Endothelial cell of umbilical vein (primary cell): ENCODE results near the gene NEBL. TPM values are rescaled to one million over a fixed set of nuclear protein-coding genes. Genes with fewer than 3 reads are reported as not detected.

Experiments
- BruUV-seq: library from RNA; stranded (reverse); fragments of 400-500 nt; replicated peaks from 2 replicates; lab custom pipeline; 2021; lab: Mats Ljungman, UMichigan
- CTCF ChIA-PET: fragments of 300-600, 350-600 bp; sonication (Branson Sonifier 250); formaldehyde crosslinking; loops from one replicate; lab custom pipeline; 2021; ENCODE audit warnings: antibody characterized with exemption, inconsistent platforms; lab: Charles Lee
- POLR2A ChIA-PET: fragments of 300-600, 350-600 bp; sonication (Branson Sonifier 250); formaldehyde crosslinking; loops from one replicate; lab custom pipeline; 2021; ENCODE audit warnings: antibody characterized with exemption, inconsistent platforms; lab: Charles Lee
- DNase-seq: peaks from one replicate; pipeline ENCODE4 v3.0.0-alpha.2; 2011; ENCODE audit warnings: low read depth, low spot score
- FAIRE-seq: peaks from 2 replicates; lab custom pipeline; 2011; peaks lifted over from hg19 to GRCh38; lab: Jason Lieb, UNC
- H2AFZ ChIP-seq: 2 replicates; pipeline ENCODE4 v1.6.0; 2012; ENCODE audit warnings: low read depth, low read length, control low read depth, inconsistent platforms
- H3K27ac ChIP-seq: 2 replicates; pipeline ENCODE4 v1.5.1; 2011; ENCODE audit warnings: low read depth, mild to moderate bottlenecking, control low read depth, low read length, moderate library complexity; ENCODE audit not compliant: insufficient read depth
- H3K27me3 ChIP-seq, 2 experiments: 2 replicates each; pipeline versions ENCODE4 v1.6.0 to v1.6.1; 2011; ENCODE audit warnings: low read length in 2 of 2, mixed read lengths in 1 of 2; ENCODE audit not compliant: control insufficient read depth in 2 of 2, insufficient read depth in 2 of 2
- H3K36me3 ChIP-seq, 2 experiments: 2 replicates in 1 of 2; 3 replicates in 1 of 2; pipeline ENCODE4 v1.5.1; 2011; ENCODE audit warnings: low read length in 2 of 2, mild to moderate bottlenecking in 1 of 2, moderate library complexity in 1 of 2; ENCODE audit not compliant: control insufficient read depth in 2 of 2, insufficient read depth in 2 of 2; ENCODE audit errors: extremely low read depth in 1 of 2
- H3K4me1 ChIP-seq: 3 replicates; pipeline ENCODE4 v1.5.1; 2011; ENCODE audit warnings: mild to moderate bottlenecking, low read length; ENCODE audit not compliant: control insufficient read depth, insufficient read depth; ENCODE audit errors: extremely low read depth
- H3K4me2 ChIP-seq: 2 replicates; pipeline ENCODE4 v1.6.1; 2011; ENCODE audit warnings: low read length, control low read depth, mixed read lengths; ENCODE audit not compliant: insufficient read depth
- H3K4me3 ChIP-seq, 3 experiments: fragments of 200-600 bp in 1 of 3; sonication (generic), shearing (Covaris generic) in 1 of 3; replicated peaks in 1 of 3; 2 replicates each; pipeline ENCODE4 v1.5.1; 2011 to 2016; ENCODE audit warnings: control low read depth in 3 of 3, low read length in 3 of 3, mild to moderate bottlenecking in 2 of 3, inconsistent platforms in 1 of 3, low read depth in 1 of 3, moderate library complexity in 1 of 3; ENCODE audit not compliant: insufficient read depth in 1 of 3
- H3K79me2 ChIP-seq: 2 replicates; pipeline ENCODE4 v1.6.0; 2012; ENCODE audit warnings: low read length, inconsistent platforms; ENCODE audit not compliant: control insufficient read depth, insufficient read depth
- H3K9ac ChIP-seq: replicated peaks from 2 replicates; pipeline ENCODE3; 2011; ENCODE audit warnings: low read length, control low read depth; ENCODE audit not compliant: insufficient read depth; ENCODE audit errors: extremely low read depth
- H3K9me1 ChIP-seq: replicated peaks from 3 replicates; pipeline ENCODE4 v1.6.0; 2011; ENCODE audit warnings: mild to moderate bottlenecking, low read length; ENCODE audit not compliant: control insufficient read depth, insufficient read depth; ENCODE audit errors: extremely low read depth
- H3K9me3 ChIP-seq: replicated peaks from 2 replicates; pipeline ENCODE4 v1.5.1; 2012; ENCODE audit warnings: low read length, inconsistent platforms; ENCODE audit not compliant: control insufficient read depth, insufficient read depth
- H4K20me1 ChIP-seq: replicated peaks from 2 replicates; pipeline ENCODE3; 2011; ENCODE audit warnings: mild to moderate bottlenecking, low read length; ENCODE audit not compliant: control insufficient read depth, insufficient read depth; ENCODE audit errors: extremely low read depth
- EZH2 ChIP-seq: IDR thresholded peaks from 2 replicates; pipeline ENCODE4 v1.6.1; 2012; ENCODE audit warnings: borderline replicate concordance, low read depth, mild to moderate bottlenecking, moderate library complexity, low read length, inconsistent platforms; ENCODE audit not compliant: severe bottlenecking
- GATA2 ChIP-seq: IDR thresholded peaks from 2 replicates; pipeline ENCODE4 v1.7.0; 2011; ENCODE audit warnings: low read depth, mild to moderate bottlenecking, moderate library complexity, mixed read lengths, low read length; ENCODE audit not compliant: insufficient read length, insufficient read depth
- MAX ChIP-seq: IDR thresholded peaks from 2 replicates; pipeline ENCODE4 v1.6.1; 2011; ENCODE audit not compliant: insufficient read depth, insufficient read length
- MYC ChIP-seq: IDR thresholded peaks from one replicate; pipeline ENCODE4 v1.6.1; 2011; ENCODE audit warnings: mild to moderate bottlenecking, low read depth, low read length
- POLR2A ChIP-seq: IDR thresholded peaks from 2 replicates; pipeline ENCODE4 v1.6.1; 2012; ENCODE audit warnings: low read depth, mild to moderate bottlenecking, control low read depth, low read length
- POLR2AphosphoS5 ChIP-seq: IDR thresholded peaks from 2 replicates; pipeline ENCODE4 v1.6.1; 2012; ENCODE audit warnings: low read depth, mild to moderate bottlenecking, control low read depth, low read length, moderate library complexity; ENCODE audit not compliant: insufficient read depth
- dilution Hi-C: fragments of 300-500 bp; cut with MboI; formaldehyde crosslinking; loops from one replicate; pipeline ENCODE4 v1.15.0; 2019; ENCODE audit warnings: low sequenced_read_pairs; ENCODE audit not compliant: extremely low pct_ligation_motif_present
- intact Hi-C: fragments of 100-400 bp; cut with micrococcal nuclease; formaldehyde crosslinking; loops from one replicate; pipeline ENCODE4 v1.10.0; 2022
- polyA plus RNA-seq, 4 experiments: library from polyadenylated mRNA; depleted of rRNA in 3 of 4; stranded (reverse) in 3 of 4; unstranded in 1 of 4; fragments of >200 nt; gene quantifications; 2 replicates each; pipeline versions ENCODE4 v1.2.1 to v1.2.3, GENCODE V29; 2011 to 2012; ENCODE audit warnings: missing spikeins in 1 of 4
- total RNA-seq: library from RNA; stranded (reverse); gene quantifications from 2 replicates; pipeline ENCODE4 v1.2.3, GENCODE V29; 2021
- TF ChIP-seq, protein P1 (sequence below), 2 donors: IDR thresholded peaks; 1 replicate in 1 of 2; 2 replicates in 1 of 2; pipeline ENCODE4 v1.5.1; 2011; ENCODE audit warnings: low read length in 2 of 2, mild to moderate bottlenecking in 2 of 2, moderate library complexity in 2 of 2, control low read depth in 1 of 2, inconsistent platforms in 1 of 2, low read depth in 1 of 2; ENCODE audit not compliant: insufficient read depth in 1 of 2; ENCODE audit errors: extremely low read depth in 1 of 2

NEBL gene
- total and polyA plus RNA-seq, 2 donors (not counting 3 experiments of a cell fraction or from before 2014, with no cell fraction given): 0.17 to 0.66 TPM

DNA sequence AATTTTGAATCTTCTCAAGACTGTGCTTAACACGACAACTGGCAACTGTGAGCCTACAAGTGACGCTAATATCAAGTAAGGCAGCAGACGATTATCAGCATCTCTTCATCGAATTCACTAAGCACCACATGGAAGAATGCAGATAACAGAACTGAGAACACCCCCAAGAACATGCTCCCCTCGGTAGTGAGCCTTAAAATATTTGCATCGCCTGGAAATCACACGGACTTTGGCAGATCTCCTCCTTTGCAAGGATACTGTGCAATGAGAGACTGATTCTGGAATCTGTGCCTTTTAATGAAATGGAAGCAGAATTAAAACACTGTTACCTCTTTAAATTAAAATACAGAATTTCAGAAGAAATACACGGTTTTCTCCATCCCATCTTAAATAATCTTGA is 38.2 kb upstream of the NEBL start:
- H3K9ac ChIP-seq: no peak overlapping the region
- H3K9me3 ChIP-seq: no peaks in the 10 kb centered on the region
- no TSS peak for BruUV-seq
- no peak overlapping the region for H2AFZ ChIP-seq
- H3K4me1 ChIP-seq: no peaks in the 10 kb centered on the region
- no peak overlapping the region for H3K4me2 ChIP-seq
- DNase-seq (no peak), FAIRE-seq (no peak)
- TF ChIP-seq, protein P1, sequence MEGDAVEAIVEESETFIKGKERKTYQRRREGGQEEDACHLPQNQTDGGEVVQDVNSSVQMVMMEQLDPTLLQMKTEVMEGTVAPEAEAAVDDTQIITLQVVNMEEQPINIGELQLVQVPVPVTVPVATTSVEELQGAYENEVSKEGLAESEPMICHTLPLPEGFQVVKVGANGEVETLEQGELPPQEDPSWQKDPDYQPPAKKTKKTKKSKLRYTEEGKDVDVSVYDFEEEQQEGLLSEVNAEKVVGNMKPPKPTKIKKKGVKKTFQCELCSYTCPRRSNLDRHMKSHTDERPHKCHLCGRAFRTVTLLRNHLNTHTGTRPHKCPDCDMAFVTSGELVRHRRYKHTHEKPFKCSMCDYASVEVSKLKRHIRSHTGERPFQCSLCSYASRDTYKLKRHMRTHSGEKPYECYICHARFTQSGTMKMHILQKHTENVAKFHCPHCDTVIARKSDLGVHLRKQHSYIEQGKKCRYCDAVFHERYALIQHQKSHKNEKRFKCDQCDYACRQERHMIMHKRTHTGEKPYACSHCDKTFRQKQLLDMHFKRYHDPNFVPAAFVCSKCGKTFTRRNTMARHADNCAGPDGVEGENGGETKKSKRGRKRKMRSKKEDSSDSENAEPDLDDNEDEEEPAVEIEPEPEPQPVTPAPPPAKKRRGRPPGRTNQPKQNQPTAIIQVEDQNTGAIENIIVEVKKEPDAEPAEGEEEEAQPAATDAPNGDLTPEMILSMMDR (IDR thresholded peaks at IDR 0.05; ENCODE audit: extremely low read depth in 1 of 2, insufficient read depth in 1 of 2, low read depth in 1 of 2, low read length in 2 of 2): no peak
- no peak for TF ChIP-seq POLR2A
- no peak for TF ChIP-seq MAX
- TF ChIP-seq GATA2: no peak
- no peak for TF ChIP-seq POLR2AphosphoS5
- no peak for TF ChIP-seq EZH2
- TF ChIP-seq MYC: no peak
- H3K36me3 ChIP-seq: no peaks in the 10 kb centered on the region
- no peak overlapping the region for H3K27ac ChIP-seq
- ChIA-PET POLR2A (no interaction called here), CTCF (interaction anchor here (2.0 kb wide), 1 partner anchor 9 kb away, joined by 5 read pairs; no protein-coding TSS in a partner anchor)
- H3K79me2 ChIP-seq: no peaks in the 10 kb centered on the region
- H4K20me1 ChIP-seq: no peaks in the 10 kb centered on the region
- H3K9me1 ChIP-seq: no peaks in the 10 kb centered on the region
- intact Hi-C loops: no loop called here
- H3K4me3 ChIP-seq: no peak overlapping the region
- dilution Hi-C loops: no loop called here
- no peaks in the 10 kb centered on the region for H3K27me3 ChIP-seq
